SU-DHL-6 (cell line): ENCODE measurements around the gene HIVEP2.

Source experiments
- H2AFZ ChIP-seq: fragments of 200-600 bp; sonication (generic); 2 replicates; pipeline ENCODE4 v1.6.1; 2014; ENCODE audit warnings: low read depth, mild to moderate bottlenecking, moderate library complexity, mixed read lengths, antibody characterized with exemption, low read length; ENCODE audit not compliant: severe bottlenecking
- H3F3A ChIP-seq: fragments of 200-600 bp; shearing (Covaris generic); 2 replicates; pipeline ENCODE4 v1.6.0; 2016; ENCODE audit warnings: antibody characterized with exemption, mild to moderate bottlenecking; ENCODE audit not compliant: insufficient read depth
- H3K27ac ChIP-seq: fragments of 200-600 bp; sonication (generic); 2 replicates; pipeline ENCODE4 v1.5.1; 2016; ENCODE audit warnings: low read depth, mild to moderate bottlenecking, low read length, moderate library complexity, mixed read lengths
- H3K27me3 ChIP-seq: fragments of 200-600 bp; sonication (generic), shearing (Covaris generic); 2 replicates; pipeline ENCODE4 v1.6.0; 2014; ENCODE audit warnings: mild to moderate bottlenecking, low read length
- H3K36me3 ChIP-seq: fragments of 200-600 bp; sonication (generic); 2 replicates; pipeline ENCODE4 v1.6.1; 2014; ENCODE audit warnings: mild to moderate bottlenecking, low read length, mixed read lengths
- H3K4me2 ChIP-seq: fragments of 300-600, 200-600 bp; shearing (Covaris generic), sonication (generic); 2 replicates; pipeline ENCODE4 v1.6.0; 2014; ENCODE audit warnings: low read length, low read depth, mild to moderate bottlenecking; ENCODE audit not compliant: poor library complexity, severe bottlenecking
- H3K4me3 ChIP-seq: fragments of 200-600 bp; sonication (generic); 2 replicates; pipeline ENCODE4 v1.5.1; 2014; ENCODE audit warnings: antibody characterized with exemption, low read length, mild to moderate bottlenecking, mixed read lengths; ENCODE audit not compliant: insufficient read depth, poor library complexity, severe bottlenecking
- H3K79me2 ChIP-seq: fragments of 200-600 bp; sonication (generic); 2 replicates; pipeline ENCODE4 v1.6.1; 2014; ENCODE audit warnings: mild to moderate bottlenecking, low read length, moderate library complexity; ENCODE audit not compliant: insufficient read depth
- H3K9ac ChIP-seq: fragments of 200-600 bp; sonication (generic); 2 replicates; pipeline ENCODE4 v1.7.0; 2014; ENCODE audit warnings: mild to moderate bottlenecking, low read length
- H3K9me2 ChIP-seq: fragments of 200-600 bp; sonication (generic); replicated peaks from 2 replicates; pipeline ENCODE4 v1.6.1; 2014; ENCODE audit warnings: low read length; ENCODE audit not compliant: insufficient read depth
- H3K9me3 ChIP-seq: fragments of 200-600 bp; sonication (generic); 2 replicates; pipeline ENCODE4 v1.6.1; 2014; ENCODE audit warnings: low read length, mixed read lengths; ENCODE audit not compliant: insufficient read depth
- H4K20me1 ChIP-seq: fragments of 200-600 bp; sonication (generic); 2 replicates; pipeline ENCODE4 v1.6.1; 2014; ENCODE audit warnings: low read depth, mild to moderate bottlenecking, antibody characterized with exemption, low read length, moderate library complexity, mixed read lengths
- CTCF ChIP-seq: fragments of 200-600 bp; sonication (generic); IDR thresholded peaks from one replicate; pipeline ENCODE4 v1.5.1; 2017; ENCODE audit warnings: antibody characterized with exemption, mild to moderate bottlenecking, low read length, moderate library complexity; ENCODE audit not compliant: insufficient read depth, poor library complexity, severe bottlenecking
- EZH2phosphoT487 ChIP-seq: fragments of 200-600 bp; sonication (generic), shearing (Covaris generic); conservative IDR thresholded peaks from 2 replicates; pipeline ENCODE4 v1.6.1; 2018; ENCODE audit warnings: mild to moderate bottlenecking, antibody characterized with exemption, low read length, moderate library complexity, mixed read lengths

Gene HIVEP2

GRCh38 chr6:142947714-142948480 lies 2.9 kb upstream of the HIVEP2 start:
- no peak for TF ChIP-seq CTCF
- TF ChIP-seq EZH2phosphoT487: no peak
- Histone ChIP-seq H3K9ac (peak overlapping the region; percentile 87), H3K9me2 (no peaks in the 10 kb centered on the region), H2AFZ (peak overlapping the region; percentile 89), H3K4me3 (peak overlapping the region; percentile 89), H3K36me3 (no peaks in the 10 kb centered on the region), H3K9me3 (no peaks in the 10 kb centered on the region), H3K4me2 (peak overlapping the region; percentile 86), H3F3A (peaks cover 41% of the 10 kb centered on the region), H3K27me3 (no peaks in the 10 kb centered on the region), H3K79me2 (peaks cover 7% of the 10 kb centered on the region; the same call in 1 of the 2 replicates), H3K27ac (peak overlapping the region; percentile 95), H4K20me1 (no peaks in the 10 kb centered on the region)

- TF ChIP-seq CTCF (no peak), EZH2phosphoT487 (no peak)
- Histone ChIP-seq H3K9ac (peak overlapping the region; percentile 87), H2AFZ (peak overlapping the region; percentile 89), H3K27me3 (no peaks in the 10 kb centered on the region), H3K4me2 (peak overlapping the region; percentile 86), H3F3A (peaks cover 41% of the 10 kb centered on the region), H3K9me3 (no peaks in the 10 kb centered on the region), H3K79me2 (peaks cover 14% of the 10 kb centered on the region), H4K20me1 (no peaks in the 10 kb centered on the region), H3K36me3 (no peaks in the 10 kb centered on the region), H3K4me3 (peak overlapping the region; percentile 89), H3K27ac (peak overlapping the region; percentile 95), H3K9me2 (no peaks in the 10 kb centered on the region)
Observed at GRCh38 chr6:142946924-142947713, 2.1 kb upstream of the HIVEP2 start.

GRCh38 chr6:142946181-142946923 lies 1.4 kb upstream of the HIVEP2 start:
- Histone ChIP-seq H3K36me3 (no peaks in the 10 kb centered on the region), H3K9me2 (no peaks in the 10 kb centered on the region), H2AFZ (peak overlapping the region; percentile 89), H3K4me2 (peak overlapping the region; percentile 86), H3F3A (peaks cover 41% of the 10 kb centered on the region), H3K79me2 (peaks cover 21% of the 10 kb centered on the region), H4K20me1 (no peaks in the 10 kb centered on the region), H3K4me3 (peak overlapping the region; percentile 89), H3K27me3 (no peaks in the 10 kb centered on the region), H3K9me3 (no peaks in the 10 kb centered on the region), H3K9ac (peak overlapping the region; percentile 87), H3K27ac (peak overlapping the region; percentile 95)
- no peak for TF ChIP-seq CTCF
- no peak for TF ChIP-seq EZH2phosphoT487
